Heart left ventricle (tissue), 13 donors: ENCODE measurements around the gene MIPOL1.

Source experiments
- POLR2A ChIP-seq, 2 donors: fragments of 450-650 bp; IDR thresholded peaks; one replicate each; pipeline ENCODE4 v1.6.1; 2017; ENCODE audit warnings: antibody characterized with exemption in 2 of 2, mild to moderate bottlenecking in 2 of 2, moderate library complexity in 2 of 2
- TF ChIP-seq, protein P1 (sequence below), 12 donors: fragments of 200-600 bp; sonication (generic) in 4 of 12; IDR thresholded peaks; one replicate each; pipeline versions ENCODE4 v1.5.0 to v1.8.0; 2018 to 2022; ENCODE audit warnings: antibody characterized with exemption in 12 of 12, mild to moderate bottlenecking in 5 of 12
- donor health status: ischemic (EF 13 %, LVEDD 7.1; RV severe dilation, severe dysfunction).
- donor health status: DM: no; HTN: yes; CAD: no.
- donor health status: DM: no; HTN: no; CAD: no.
- donor health status: ischemic (EF 25% LVEDD 6.9; RV normal size, moderate dysfunction).
- donor health status: ischemic (EF 25% LVEDD 5.7; RV mildly dilated, moderate dysfunction).
- donor health status: ischemic (EF 35%, LVEDD 5.7; RV mildly dilated, moderate dysfunction).
- donor health status: nonischemic (EF 11% LVEDD 7.7; RV severe dilation, severe dysfunction).
- donor health status: DM: yes; HTN: yes; CAD: no.
- donor health status: PGD.
- donor health status: ischemic (EF 29% LVEDD 5.4; RV normal size, mild dysfunction).
- donor health status: nonischemic (EF 23%, LVEDD 6.1; RV moderate dilation, normal function).

DNA sequence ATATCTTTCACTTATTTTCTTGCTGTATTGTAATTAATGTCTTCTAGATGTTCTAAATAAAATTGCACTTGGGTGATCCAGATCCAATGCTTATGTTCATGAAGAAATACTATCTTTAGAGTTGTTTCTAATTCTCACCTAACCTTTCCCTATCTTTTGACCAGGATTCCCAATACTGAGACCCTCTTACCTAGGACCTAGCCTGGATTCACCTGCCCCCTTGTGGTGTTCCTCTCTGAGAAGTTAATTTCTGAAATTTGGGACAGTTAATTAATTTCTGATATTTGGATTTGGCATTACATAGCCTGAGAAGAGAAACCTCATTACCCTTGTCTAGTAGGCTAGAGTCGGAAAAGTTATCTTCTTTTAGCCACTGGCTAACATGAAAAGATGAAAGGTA lies 367.8 kb downstream of the MIPOL1 start:
- TF ChIP-seq POLR2A (IDR thresholded peaks at IDR 0.05) = no peak
- TF ChIP-seq, protein P1, sequence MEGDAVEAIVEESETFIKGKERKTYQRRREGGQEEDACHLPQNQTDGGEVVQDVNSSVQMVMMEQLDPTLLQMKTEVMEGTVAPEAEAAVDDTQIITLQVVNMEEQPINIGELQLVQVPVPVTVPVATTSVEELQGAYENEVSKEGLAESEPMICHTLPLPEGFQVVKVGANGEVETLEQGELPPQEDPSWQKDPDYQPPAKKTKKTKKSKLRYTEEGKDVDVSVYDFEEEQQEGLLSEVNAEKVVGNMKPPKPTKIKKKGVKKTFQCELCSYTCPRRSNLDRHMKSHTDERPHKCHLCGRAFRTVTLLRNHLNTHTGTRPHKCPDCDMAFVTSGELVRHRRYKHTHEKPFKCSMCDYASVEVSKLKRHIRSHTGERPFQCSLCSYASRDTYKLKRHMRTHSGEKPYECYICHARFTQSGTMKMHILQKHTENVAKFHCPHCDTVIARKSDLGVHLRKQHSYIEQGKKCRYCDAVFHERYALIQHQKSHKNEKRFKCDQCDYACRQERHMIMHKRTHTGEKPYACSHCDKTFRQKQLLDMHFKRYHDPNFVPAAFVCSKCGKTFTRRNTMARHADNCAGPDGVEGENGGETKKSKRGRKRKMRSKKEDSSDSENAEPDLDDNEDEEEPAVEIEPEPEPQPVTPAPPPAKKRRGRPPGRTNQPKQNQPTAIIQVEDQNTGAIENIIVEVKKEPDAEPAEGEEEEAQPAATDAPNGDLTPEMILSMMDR (IDR thresholded peaks at IDR 0.05) = no peak
